ENCODE results near the gene SMNDC1. TPM values are rescaled to one million over a fixed set of nuclear protein-coding genes. Genes with fewer than 3 reads are reported as not detected.
A peak's percentile ranks its signal among the peaks of the same experiment; 100 is the strongest.

The SMNDC1 gene
- total RNA-seq, 2 experiments from 2014 or later: 40.2 to 48.1 TPM

DNA sequence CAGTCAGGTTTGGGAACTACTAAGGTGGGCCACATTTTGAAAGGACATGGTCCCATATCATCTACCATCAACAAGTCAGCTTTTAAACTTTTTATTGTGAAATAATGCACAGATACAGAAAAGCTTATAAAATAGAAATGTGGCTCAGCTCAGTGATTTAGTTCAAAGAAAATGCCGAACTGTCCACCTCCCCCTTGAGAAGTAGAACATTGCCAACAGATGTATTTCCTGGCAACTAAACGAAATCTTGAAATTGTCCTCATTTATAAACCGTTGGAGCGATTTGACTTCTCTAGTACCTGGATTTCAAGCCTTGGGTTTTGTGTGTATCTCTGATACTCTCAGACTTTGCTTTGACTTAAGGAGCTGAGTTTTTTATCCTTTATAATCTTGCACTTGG lies 32.7 kb upstream of the SMNDC1 start:
- no peak overlapping the region for H3K4me3 ChIP-seq (ENCODE audit: low read length)
- H3K27ac Mint-ChIP-seq: no peak overlapping the region
- H3K36me3 Mint-ChIP-seq (ENCODE audit: low read depth): no peaks in the 10 kb centered on the region
- no peaks in the 10 kb centered on the region for H3K9me3 ChIP-seq (ENCODE audit: control insufficient read depth in 1 of 2, insufficient read depth in 1 of 2, low read length in 2 of 2)
- peaks cover 8% of the 10 kb centered on the region for H3K4me1 ChIP-seq (ENCODE audit: insufficient read depth, low read length)
- DNase-seq (no peak), ATAC-seq (ENCODE audit: poor library complexity) (no peak)
- H3K27me3 Mint-ChIP-seq: no peaks in the 10 kb centered on the region
- peaks cover 0 to 4% of the 10 kb centered on the region in 2 experiments for H3K27me3 ChIP-seq (ENCODE audit: control insufficient read depth in 1 of 2, insufficient read depth in 2 of 2, low read length in 2 of 2)
- H3K4me1 Mint-ChIP-seq (ENCODE audit: low read depth): peaks cover 7% of the 10 kb centered on the region
- no peaks in the 10 kb centered on the region for H3K9me3 Mint-ChIP-seq
- H3K27ac ChIP-seq (ENCODE audit: low read depth in 1 of 2, low read length in 2 of 2): no peak overlapping the region
- ChIA-PET CTCF (no interaction called here), POLR2A (no interaction called here)
- no peaks in the 10 kb centered on the region for H3K36me3 ChIP-seq (ENCODE audit: insufficient read depth, low read length)
- intact Hi-C loops (cut with DNase I, micrococcal nuclease): no loop called here
- no peak overlapping the region for H3K4me3 Mint-ChIP-seq
- TF ChIP-seq, protein P1, sequence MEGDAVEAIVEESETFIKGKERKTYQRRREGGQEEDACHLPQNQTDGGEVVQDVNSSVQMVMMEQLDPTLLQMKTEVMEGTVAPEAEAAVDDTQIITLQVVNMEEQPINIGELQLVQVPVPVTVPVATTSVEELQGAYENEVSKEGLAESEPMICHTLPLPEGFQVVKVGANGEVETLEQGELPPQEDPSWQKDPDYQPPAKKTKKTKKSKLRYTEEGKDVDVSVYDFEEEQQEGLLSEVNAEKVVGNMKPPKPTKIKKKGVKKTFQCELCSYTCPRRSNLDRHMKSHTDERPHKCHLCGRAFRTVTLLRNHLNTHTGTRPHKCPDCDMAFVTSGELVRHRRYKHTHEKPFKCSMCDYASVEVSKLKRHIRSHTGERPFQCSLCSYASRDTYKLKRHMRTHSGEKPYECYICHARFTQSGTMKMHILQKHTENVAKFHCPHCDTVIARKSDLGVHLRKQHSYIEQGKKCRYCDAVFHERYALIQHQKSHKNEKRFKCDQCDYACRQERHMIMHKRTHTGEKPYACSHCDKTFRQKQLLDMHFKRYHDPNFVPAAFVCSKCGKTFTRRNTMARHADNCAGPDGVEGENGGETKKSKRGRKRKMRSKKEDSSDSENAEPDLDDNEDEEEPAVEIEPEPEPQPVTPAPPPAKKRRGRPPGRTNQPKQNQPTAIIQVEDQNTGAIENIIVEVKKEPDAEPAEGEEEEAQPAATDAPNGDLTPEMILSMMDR (IDR thresholded peaks at IDR 0.05): no peak

DNA sequence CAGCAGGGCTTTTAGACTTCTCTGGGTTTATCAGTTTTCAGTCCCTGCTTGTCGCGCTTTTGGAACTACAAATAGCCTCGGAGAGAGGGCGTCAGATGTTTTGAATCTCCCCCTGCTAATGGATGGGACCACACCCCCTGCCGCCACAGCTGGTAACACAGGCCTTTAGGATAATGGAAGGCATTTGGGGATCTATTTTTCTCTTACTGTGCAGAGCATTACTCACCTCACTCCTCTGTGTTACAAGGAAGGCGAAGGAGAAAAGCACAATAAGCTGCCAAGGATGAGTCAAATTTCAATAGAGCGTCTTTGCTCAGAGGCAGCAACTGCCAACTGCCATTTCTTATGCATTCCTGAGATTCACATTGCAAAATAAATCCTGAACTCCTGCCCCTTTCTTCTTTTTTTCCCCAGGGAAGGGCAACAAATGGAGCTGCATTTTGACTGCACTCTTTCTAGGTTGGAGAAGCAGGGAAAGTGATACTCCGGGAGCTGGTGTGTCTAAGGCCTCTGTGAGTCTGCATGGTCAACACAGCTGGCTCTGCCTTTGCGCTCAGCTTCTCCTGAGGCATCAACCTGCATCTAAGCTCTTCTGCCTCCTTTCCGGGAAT lies 31.5 kb upstream of the SMNDC1 start:
- Histone ChIP-seq H3K4me1 (ENCODE audit: insufficient read depth, low read length) (peaks cover 8% of the 10 kb centered on the region), H3K27me3 (ENCODE audit: control insufficient read depth in 1 of 2, insufficient read depth in 2 of 2, low read length in 2 of 2) (no peaks in the 10 kb centered on the region), H3K9me3 (ENCODE audit: control insufficient read depth in 1 of 2, insufficient read depth in 1 of 2, low read length in 2 of 2) (peaks cover 0 to 7% of the 10 kb centered on the region in 2 experiments), H3K36me3 (ENCODE audit: insufficient read depth, low read length) (no peaks in the 10 kb centered on the region), H3K27ac (ENCODE audit: low read depth in 1 of 2, low read length in 2 of 2) (no peak overlapping the region), H3K4me3 (ENCODE audit: low read length) (no peak overlapping the region)
- Mint-ChIP-seq H3K36me3 (ENCODE audit: low read depth) (no peaks in the 10 kb centered on the region), H3K27ac (no peak overlapping the region), H3K9me3 (no peaks in the 10 kb centered on the region), H3K4me3 (no peak overlapping the region), H3K27me3 (no peaks in the 10 kb centered on the region), H3K4me1 (ENCODE audit: low read depth) (peaks cover 7% of the 10 kb centered on the region)
- ChIA-PET POLR2A (interaction anchor here (0.5 to 1.0 kb wide), 2 partner anchors 19 to 108 kb away, joined by 3 to 4 read pairs; no protein-coding TSS in a partner anchor), CTCF (no interaction called here)
- TF ChIP-seq, protein P1 (IDR thresholded peaks at IDR 0.05): no peak
- intact Hi-C loops (cut with DNase I, micrococcal nuclease): no loop called here
- ATAC-seq (ENCODE audit: poor library complexity) (no peak), DNase-seq (no peak)

DNA sequence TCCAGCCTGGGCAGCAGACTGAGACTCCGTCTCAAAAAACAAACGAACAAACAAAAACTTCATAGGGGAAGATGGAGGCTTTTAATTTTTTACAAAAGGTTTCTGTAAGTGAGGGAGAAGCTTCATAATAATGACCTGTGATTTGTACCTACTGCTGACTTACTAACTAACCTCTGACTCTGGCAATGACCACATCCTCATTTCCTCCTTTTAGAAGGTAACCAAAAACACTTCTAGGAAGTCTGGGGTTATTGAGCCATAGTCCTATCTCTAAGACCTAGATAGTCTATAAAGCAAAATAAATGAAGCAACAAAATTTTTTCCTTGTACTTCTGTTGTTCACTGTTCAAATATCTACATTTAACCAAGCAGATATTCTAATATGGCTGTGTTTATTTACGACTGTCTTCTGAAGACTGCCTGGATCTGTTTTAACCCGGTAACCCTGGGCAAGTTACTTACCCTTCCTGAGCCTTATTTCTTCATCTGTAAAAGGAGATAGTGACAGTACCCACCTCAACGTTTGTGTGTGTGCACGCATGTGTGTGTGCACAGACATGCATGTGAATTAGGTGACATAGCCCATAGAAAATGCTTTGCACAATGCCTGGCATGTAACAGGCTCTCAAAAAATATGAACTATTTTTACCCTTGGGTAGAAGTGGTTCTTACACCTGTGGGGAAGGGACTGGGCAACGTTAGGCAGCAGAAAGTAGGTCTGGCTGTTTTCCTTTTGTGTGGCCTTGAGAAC lies 30.8 kb upstream of the SMNDC1 start:
- H3K36me3 Mint-ChIP-seq (ENCODE audit: low read depth): no peaks in the 10 kb centered on the region

More for the DNA sequence above, 30.8 kb upstream of the SMNDC1 start:
- Histone ChIP-seq H3K36me3 (ENCODE audit: insufficient read depth, low read length) (no peaks in the 10 kb centered on the region), H3K4me1 (ENCODE audit: insufficient read depth, low read length) (peaks cover 8% of the 10 kb centered on the region), H3K9me3 (ENCODE audit: control insufficient read depth in 1 of 2, insufficient read depth in 1 of 2, low read length in 2 of 2) (peaks cover 5 to 14% of the 10 kb centered on the region in 2 experiments), H3K4me3 (ENCODE audit: low read length) (no peak overlapping the region), H3K27me3 (ENCODE audit: control insufficient read depth in 1 of 2, insufficient read depth in 2 of 2, low read length in 2 of 2) (no peaks in the 10 kb centered on the region), H3K27ac (ENCODE audit: low read depth in 1 of 2, low read length in 2 of 2) (no peak overlapping the region)
- DNase-seq: peak in 1 of 14 experiments; percentile 32
- Mint-ChIP-seq H3K4me1 (ENCODE audit: low read depth) (peaks cover 7% of the 10 kb centered on the region), H3K4me3 (no peak overlapping the region), H3K27ac (no peak overlapping the region), H3K27me3 (no peaks in the 10 kb centered on the region), H3K9me3 (peaks cover 4% of the 10 kb centered on the region)
- intact Hi-C loops (cut with DNase I, micrococcal nuclease): no loop called here
- no peak for ATAC-seq (ENCODE audit: poor library complexity)
- ChIA-PET POLR2A (interaction anchor here (1.0 kb wide), 1 partner anchor 20 kb away, joined by 4 read pairs; no protein-coding TSS in a partner anchor), CTCF (interaction anchor here (1.7 kb wide), 1 partner anchor 9 kb away, joined by 3 read pairs; no protein-coding TSS in a partner anchor)
- TF ChIP-seq, protein P1 (IDR thresholded peaks at IDR 0.05): no peak
